Measurements from ENCODE around the gene ESRRA.
"Not testable (repeated sequence)": the region's sequence is repeated elsewhere in the genome, so short reads cannot be mapped to it uniquely, and the experiment has no call there.

ESRRA gene

DNA sequence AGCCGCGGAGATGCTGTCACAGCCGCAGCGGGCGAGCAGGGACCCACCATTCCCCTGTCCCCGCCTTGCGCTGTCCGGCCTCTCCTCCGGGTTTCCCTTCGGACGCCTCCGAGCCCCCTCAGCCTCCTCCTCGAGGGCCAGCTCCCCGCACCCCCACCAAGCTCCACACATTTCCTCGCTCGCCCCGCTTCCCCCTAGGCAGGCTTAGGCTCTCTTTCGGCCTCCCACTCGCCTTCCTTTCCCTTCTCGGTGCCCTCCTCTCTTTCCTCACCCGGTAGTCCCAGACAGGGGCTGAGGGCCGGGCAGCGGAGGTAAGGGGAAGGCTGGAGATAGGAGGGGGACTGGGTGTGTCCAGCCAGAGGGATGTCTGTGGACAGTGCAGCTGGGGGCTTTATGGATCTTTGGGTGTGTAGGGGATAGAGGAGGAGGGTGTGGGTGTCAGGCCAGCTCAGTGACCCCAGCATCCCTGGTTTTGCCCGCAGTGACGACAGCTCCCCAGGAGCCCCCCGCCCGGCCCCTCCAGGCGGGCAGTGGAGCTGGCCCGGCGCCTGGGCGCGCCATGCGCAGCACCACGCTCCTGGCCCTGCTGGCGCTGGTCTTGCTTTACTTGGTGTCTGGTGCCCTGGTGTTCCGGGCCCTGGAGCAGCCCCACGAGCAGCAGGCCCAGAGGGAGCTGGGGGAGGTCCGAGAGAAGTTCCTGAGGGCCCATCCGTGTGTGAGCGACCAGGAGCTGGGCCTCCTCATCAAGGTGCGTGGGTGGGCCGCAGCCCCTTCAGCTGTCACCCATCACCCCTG lies 12.7 kb upstream of the ESRRA start:
- DNase-seq, result no peak

DNA sequence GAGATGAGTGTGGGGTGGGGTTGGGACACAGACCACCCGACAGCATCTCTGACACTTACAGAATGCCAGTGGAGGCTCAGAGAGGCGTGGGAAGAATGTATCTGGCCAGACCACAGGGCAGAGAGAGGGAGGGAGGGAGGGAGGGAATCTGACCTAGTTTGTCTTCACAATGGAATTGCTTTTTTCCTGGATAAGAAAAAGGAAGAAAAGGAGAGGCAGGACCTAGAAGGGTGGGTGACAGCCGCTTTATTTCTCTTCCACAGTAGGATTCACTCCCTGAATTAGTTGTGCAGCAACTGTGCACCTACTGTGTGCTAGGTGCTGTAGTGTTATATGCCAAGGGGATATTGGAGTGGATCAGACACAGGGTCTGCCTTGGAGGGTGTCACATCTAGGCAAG lies 10.6 kb upstream of the ESRRA start:
- DNase-seq, result no peak

DNA sequence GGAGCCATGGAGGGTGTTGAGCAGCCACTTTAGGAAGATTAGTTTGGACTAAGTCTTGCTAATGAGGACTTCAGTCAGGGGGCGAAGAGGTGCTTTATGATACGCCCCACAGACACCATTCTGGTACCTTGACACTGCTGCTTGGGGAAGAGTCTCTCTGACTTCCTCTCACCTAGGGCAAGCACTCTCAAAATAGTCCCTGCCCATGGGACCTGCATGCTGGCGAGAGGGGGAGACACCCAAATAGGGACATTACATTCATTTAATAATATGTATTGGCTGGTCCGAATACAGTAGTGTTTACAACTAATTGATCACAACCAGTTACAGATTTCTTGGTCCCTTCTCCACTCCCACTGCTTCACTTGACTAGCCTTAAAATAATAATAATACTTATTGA lies 9.6 kb upstream of the ESRRA start:
- no peak for DNase-seq

DNA sequence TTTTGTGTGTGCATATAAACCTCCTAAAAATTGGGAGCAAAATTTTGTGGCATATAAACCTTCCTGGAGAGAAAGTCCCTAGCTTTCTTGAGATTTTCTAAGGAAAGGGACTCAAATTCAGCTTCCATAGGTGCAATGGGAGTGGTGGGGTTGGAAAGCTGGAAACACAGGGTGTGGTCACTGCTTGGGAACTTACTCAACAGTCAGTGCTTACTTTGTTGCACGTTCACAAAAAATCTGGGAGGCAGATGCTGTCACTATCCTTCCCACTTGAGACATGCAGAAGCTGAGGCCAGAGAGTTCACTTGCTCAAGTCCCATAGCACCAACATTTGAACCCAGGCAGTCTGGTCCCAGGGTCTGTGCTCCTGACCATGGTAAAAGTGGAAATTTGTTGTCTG lies 9.1 kb upstream of the ESRRA start:
- DNase-seq, result no peak

DNA sequence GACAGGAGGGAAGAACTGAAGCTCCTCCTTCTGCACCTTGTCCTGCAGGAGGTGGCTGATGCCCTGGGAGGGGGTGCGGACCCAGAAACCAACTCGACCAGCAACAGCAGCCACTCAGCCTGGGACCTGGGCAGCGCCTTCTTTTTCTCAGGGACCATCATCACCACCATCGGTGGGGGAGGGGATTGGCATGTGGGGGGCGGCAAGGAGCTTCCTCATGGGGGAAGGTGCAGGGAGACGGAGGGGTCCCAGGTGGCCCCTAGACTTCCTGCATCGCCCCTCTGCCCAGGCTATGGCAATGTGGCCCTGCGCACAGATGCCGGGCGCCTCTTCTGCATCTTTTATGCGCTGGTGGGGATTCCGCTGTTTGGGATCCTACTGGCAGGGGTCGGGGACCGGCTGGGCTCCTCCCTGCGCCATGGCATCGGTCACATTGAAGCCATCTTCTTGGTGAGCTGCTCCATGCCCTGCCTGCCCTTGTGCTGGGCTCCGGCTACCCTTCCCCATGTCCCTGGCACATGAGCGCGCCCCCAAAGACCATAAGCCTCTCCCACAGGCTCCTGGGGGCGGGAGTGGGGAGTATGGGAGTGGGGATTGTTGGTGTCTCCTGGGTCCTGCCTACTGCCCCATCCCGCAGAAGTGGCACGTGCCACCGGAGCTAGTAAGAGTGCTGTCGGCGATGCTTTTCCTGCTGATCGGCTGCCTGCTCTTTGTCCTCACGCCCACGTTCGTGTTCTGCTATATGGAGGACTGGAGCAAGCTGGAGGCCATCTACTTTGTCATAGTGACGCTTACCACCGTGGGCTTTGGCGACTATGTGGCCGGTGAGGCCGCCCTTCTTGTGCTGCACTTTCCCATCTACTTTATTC lies 8.3 kb upstream of the ESRRA start:
- no peak for DNase-seq

DNA sequence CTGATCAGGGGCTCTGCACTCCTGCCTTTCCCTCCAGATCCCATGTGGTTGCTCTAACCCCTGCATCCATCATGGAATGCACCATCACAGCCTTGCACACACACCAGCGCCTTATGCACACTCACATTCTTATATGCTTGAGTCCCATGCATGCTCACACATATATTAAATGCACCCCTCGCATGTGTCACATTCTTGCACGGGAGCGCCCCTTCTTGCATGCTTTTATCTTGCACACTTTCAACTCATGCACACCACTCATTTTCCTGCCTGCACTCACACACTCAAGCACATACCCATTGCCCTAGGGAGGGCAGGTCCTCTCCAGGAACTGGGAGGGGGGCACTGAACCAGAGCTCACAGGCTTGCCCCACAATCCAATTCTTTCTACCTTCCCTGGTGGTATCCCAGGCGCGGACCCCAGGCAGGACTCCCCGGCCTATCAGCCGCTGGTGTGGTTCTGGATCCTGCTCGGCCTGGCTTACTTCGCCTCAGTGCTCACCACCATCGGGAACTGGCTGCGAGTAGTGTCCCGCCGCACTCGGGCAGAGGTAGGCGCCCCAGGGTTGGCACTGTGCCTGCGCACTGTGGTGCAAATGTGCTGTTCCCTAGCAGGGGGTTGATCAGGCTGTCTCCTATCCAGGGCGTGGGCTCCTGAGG lies 7.5 kb upstream of the ESRRA start:
- DNase-seq, result no peak

DNA sequence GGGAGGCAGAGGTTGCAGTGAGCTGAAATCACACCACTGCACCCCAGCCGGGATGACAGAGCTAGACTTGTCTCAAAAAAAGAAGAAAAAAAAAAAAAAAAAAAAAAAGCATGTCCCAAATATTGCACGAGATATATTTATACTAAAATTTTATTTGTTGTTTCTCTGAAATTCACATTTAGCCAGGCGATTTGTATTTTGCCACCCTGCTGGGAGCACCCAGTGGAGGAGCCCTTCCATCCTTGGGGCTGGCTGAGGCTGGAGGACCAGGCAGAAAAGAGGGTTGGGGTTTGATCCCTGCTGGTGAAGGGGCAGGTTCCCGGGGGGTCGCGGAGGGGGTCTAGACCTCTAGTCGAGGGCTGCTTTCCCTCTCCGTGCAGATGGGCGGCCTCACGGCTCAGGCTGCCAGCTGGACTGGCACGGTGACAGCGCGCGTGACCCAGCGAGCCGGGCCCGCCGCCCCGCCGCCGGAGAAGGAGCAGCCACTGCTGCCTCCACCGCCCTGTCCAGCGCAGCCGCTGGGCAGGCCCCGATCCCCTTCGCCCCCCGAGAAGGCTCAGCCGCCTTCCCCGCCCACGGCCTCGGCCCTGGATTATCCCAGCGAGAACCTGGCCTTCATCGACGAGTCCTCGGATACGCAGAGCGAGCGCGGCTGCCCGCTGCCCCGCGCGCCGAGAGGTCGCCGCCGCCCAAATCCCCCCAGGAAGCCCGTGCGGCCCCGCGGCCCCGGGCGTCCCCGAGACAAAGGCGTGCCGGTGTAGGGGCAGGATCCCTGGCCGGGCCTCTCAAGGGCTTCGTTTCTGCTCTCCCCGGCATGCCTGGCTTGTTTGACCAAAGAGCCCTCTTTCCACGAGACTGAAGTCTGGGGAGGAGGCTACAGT lies 6.1 kb upstream of the ESRRA start:
- DNase-seq, result no peak

DNA sequence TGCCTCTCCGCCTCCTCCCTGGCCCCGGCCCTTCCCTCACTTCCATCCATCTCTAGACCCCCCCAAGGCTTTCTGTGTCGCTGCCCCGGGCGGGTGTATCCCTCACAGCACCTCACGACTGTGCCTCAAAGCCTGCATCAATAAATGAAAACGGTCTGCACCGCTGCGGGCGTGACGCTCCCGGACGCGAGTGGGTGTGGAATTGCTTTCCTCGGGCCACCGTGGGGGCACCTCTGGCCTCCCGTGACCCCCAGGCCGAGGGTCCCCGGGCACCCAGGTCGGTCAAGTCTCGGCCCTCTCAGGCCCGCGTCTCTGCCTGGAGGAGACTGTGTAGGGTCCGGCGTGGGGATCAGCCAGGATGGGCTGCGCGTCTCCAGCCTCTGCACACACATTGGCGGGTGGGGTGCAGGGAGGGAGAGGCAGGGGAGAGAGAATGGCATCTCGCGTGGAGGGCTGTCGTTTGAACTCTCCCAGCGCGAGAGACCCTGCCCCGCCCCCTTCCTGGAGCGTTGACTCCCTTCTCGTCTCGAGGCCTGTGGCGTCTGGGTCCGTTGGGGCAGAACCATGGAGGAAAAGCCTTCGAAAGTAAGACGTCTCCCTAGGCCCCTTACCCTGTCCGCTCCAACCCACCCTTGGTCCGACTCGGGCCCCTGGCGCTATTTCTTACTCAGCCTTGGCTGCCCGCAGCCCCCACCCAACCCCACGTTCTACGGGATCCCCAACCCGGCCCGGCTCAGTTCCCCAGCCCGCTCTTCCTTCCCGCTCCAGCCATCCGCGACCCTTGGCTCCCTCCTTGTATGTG lies 5.3 kb upstream of the ESRRA start, which contains the start of gene CATSPERZ:
CATSPERZ (plus strand) TSS at position 512 of the 802 bp plus-strand sequence; CDS start at position 565, 53 bp downstream.
- no peak for DNase-seq

DNA sequence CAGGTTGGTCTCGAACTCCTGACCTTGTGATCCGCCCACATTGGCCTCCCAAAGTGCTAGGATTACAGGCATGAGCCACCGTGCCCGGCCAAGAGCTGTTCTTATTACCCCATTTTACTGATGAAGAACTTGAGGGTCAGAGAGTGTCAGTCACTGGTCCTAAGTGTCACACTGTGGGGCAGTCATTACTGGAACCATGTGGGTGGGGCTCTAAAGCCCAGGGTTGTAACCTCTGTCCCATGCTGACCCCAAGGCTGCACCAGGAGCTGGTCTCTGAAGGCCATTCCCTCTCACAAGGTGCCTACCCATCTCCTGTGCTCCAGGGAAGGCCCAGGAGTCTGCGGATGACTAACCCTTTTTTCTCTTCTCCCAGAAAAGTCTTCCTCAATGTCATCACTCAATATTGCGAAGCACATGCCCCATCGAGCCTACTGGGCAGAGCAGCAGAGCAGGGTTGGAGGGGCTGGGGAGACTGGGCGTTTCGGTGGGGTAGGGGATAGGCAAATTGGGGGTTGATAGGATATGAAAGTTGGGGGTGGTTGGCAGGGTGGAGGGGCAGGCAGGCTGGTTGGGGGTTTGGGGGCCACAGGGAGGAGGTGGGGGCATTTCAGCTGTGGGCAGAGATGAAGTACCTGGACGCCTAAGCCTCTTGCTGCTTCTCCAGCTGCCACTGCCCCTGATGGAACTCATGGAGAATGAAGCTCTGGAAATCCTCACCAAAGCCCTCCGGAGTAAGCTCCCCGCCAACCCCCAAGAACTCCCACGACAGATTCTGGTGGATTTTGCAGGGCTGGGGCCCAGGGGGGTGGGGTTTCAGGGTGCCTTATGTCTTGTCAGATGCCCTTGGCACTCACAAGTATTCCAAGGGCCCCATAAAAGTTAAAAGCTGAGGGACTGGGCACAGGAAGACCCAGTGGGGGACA lies 2.0 kb upstream of the ESRRA start:
- no peak for DNase-seq

DNA sequence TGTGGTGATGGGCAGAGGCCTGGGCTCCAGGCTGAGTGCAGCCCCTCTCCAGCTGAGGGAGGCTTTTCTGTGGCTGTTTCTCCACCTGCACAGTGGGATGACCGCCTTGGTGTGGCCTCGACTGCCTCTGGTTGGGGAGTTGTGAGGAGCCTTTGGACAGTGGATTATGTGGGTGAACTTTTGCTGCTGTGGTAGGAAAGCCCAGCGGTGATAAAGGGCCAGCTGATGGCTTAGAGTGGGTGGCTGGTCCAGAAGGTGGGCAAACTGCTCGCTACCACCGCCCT lies 1.4 kb upstream of the ESRRA start:
- no peak for DNase-seq

DNA sequence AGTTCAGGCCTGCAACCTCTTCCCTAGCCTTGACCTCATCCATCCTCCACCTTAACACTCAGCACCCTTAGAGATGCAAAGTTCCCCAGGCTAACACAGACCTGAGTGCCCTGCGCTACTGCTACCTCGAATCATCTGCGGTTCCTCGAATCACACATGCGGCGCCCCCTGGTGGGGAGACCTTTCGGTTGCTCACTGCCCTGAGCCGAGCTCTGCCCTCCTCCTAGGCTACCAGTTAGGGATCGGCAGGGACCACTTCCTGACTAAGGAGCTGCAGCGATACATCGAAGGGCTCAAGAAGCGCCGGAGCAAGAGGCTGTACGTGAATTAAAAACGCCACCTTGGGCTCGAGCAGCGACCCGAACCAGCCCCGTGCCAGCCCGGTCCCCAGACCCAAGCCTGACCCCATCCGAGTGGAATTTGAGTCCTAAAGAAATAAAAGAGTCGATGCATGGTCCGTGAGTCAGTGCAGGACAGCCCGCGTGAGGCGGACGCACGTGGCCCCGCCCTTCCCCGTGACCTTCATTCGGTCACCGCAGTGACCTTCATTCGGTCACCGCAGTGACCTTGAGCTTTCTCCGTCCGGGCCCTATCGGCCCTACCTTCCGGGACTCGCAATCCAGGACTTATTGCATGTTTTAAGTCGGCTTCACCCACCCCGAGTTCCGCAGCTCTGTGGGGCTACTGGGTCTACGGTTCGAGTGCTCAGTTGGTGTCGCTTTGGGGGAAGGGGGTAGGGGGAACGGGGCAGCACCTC lies 830 bp upstream of the ESRRA start:
- peak; percentile 92 for DNase-seq

DNA sequence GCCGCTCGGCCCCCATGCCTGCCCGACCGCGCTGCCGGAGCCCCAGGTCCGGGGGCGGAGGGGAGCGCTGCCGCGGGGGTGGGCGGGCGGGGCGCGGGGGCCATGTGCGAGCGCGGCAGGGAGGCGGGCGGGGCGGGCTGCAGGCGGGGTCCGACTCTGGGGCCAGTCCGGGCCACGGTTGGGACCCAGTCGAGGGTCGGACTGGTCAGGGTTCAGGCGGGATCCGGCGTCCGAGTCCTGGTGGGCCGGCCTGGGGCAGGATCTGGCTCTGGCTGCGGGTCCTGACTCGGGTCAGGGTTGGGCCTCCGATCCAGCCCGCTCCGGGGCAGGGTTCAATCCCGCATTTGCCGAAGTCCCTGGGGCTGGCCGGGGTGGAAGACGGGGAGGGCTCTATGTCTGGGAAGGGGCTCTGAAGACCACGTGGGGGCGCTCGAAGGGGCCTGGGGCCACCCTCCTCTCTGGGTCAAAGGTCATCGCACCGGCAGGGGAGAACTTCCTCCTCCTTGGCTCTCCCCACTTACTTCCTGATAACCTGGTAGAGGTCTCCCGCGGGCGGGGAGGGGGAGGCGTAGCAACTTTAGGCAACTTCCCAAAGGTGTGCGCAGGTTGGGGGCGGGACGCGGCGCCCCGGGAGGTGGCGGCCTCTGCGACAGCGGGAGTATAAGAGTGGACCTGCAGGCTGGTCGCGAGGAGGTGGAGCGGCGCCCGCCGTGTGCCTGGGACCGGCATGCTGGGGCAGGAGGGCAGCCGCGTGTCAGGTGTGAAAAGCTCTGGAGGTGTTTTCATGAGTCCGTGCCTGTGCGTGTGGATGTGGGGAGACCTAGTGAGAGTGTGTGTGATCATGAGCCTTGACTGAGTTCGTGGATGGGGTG lies 603 bp downstream of the ESRRA start:
- peak; percentile 79 for DNase-seq

DNA sequence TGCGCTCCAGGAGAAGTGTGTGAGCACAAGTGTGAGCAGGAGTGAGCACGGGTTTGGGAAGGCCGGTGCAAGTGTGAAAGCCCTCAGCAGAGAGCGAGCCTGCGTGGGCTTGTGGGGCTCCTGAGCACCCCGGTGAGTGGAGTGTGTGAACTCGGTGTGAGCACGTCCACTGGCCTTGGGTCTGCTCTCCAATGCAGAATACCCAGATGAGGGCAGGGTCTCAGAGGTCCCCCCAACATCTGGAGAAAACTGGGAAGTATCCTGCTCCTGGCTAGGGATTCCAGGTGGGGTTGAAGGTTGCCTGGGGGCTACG lies 1.2 kb downstream of the ESRRA start:
- no peak for DNase-seq

DNA sequence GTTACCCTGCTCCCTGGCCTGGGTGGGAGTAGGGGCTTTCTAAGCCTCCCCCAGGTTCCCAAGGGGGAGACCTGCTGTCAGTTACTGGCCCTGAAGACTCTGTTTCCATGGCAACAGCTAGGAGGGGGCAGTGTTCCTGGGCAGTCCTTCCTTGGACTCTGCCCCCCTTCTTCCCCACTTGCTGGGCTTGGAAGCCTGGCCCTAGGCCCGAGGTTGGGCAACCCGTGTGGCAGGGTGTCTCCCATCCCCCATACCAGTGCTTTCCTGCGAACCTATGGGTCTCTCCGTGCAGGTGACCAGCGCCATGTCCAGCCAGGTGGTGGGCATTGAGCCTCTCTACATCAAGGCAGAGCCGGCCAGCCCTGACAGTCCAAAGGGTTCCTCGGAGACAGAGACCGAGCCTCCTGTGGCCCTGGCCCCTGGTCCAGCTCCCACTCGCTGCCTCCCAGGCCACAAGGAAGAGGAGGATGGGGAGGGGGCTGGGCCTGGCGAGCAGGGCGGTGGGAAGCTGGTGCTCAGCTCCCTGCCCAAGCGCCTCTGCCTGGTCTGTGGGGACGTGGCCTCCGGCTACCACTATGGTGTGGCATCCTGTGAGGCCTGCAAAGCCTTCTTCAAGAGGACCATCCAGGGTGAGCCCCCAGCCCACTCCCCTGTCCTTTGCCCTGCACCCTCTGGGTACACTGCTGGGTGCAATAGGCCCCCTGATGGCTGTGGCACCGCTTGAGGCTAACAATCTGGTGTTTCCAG lies 1.7 kb downstream of the ESRRA start:
- DNase-seq, result no peak

DNA sequence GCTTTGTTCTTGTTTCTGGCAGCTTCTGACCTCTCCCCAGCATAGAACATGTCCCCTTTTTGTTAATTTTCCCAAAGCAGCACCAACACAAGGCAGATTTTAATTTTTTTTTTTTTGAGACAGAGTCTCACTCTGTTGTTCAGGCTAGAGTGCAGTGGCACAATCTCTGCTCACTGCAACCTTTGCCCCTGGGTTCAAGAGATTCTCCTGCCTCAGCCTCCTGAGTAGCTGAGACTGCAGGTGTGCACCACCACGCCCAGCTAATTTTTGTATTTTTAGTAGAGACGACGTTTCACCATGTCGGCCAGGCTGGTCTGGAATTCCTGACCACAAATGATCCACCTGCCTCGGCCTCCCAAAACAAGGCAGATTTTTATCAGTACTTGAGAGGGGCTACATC lies 2.5 kb downstream of the ESRRA start:
- not testable (repeated sequence) for DNase-seq

DNA sequence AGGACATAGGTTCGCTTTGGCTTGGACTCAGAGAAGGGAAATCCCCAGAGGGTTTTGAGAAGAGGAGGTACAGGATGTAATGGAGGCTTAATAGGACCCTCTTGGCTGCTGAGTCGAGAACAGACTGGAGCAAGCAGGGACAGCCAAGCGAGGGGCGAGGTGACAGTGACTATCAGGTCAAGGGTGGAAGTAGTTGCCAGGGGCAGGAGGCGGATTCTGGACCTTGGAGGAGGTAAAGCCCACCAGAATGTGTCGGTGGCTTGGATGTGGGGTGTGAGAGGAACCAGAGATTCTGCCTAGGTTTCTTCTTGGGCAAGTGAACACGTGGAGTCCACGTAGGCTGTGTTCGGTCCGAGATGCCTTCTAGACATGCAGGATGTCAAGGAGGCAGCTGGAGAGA lies 7.6 kb downstream of the ESRRA start:
- no peak for DNase-seq

DNA sequence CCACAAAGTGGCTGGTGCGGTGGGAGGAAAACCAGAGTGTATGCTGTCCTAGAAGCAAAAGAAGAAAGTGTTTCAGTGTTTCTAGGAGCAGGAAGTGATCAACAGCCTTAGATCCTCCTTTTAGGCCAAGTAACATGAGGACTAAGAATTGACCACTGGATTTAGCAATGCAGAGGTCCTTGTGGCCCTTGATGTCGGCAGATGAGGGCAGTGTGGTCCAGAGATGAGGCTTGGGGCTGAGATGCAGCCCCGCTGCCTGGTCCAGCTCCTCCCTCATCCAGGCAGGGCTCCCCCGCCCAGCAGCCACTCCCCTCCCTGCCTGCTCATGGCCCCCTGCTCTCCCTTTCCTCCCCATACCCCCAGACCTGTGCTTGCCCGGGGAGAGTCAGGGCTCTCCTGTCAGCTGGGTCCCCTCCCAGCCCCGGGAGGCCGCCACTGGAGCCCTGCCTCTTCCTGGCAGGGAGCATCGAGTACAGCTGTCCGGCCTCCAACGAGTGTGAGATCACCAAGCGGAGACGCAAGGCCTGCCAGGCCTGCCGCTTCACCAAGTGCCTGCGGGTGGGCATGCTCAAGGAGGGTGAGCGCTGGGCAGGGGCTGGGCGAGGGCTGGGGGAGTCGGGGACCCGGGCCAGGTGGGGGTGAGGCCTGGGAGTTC lies 8.3 kb downstream of the ESRRA start:
- DNase-seq, result no peak

Measured in CD4-positive, alpha-beta T cell treated with Interleukin-4 for 1 hour (primary cell).